SH-SY5Y (cell line): ENCODE data around the gene RAP1GAP2.

Experiments
- GATA2 ChIP-seq: IDR thresholded peaks from 2 replicates; pipeline ENCODE4 v1.6.1; 2011; ENCODE audit warnings: mild to moderate bottlenecking, low read depth, low read length
- GATA3 ChIP-seq: IDR thresholded peaks from 2 replicates; pipeline ENCODE4 v1.6.1; 2011; ENCODE audit warnings: low read depth, mild to moderate bottlenecking, low read length, moderate library complexity

- TF ChIP-seq GATA2, result no peak
- no peak for TF ChIP-seq GATA3
Observed at GRCh38 chr17:3037259-3037658, 241.0 kb downstream of the RAP1GAP2 start.
